Glutamatergic neuron (in vitro differentiated cells): Measurements from ENCODE around the gene TBKBP1. TPM values are rescaled to one million over a fixed set of nuclear protein-coding genes. Genes with fewer than 3 reads are reported as not detected.

Source experiments
- DNase-seq: peaks from one replicate; pipeline ENCODE4 v3.0.0; 2022
- H3K27ac Mint-ChIP-seq: one replicate; pipeline ENCODE4 v1.8.0; 2020; ENCODE audit warnings: mild to moderate bottlenecking, mixed read lengths, inconsistent platforms; ENCODE audit not compliant: unreplicated experiment
- H3K27me3 Mint-ChIP-seq: one replicate; pipeline ENCODE4 v1.8.0; 2020; ENCODE audit warnings: mild to moderate bottlenecking, moderate library complexity, mixed read lengths, inconsistent platforms; ENCODE audit not compliant: unreplicated experiment
- H3K36me3 Mint-ChIP-seq: one replicate; pipeline ENCODE4 v1.8.0; 2020; ENCODE audit warnings: mild to moderate bottlenecking, mixed read lengths, inconsistent platforms; ENCODE audit not compliant: unreplicated experiment
- H3K4me1 Mint-ChIP-seq: one replicate; pipeline ENCODE4 v1.8.0; 2020; ENCODE audit warnings: mild to moderate bottlenecking, low read depth, mixed read lengths, inconsistent platforms; ENCODE audit not compliant: unreplicated experiment
- H3K4me3 Mint-ChIP-seq: one replicate; pipeline ENCODE4 v1.8.0; 2020; ENCODE audit warnings: mild to moderate bottlenecking, mixed read lengths, inconsistent platforms; ENCODE audit not compliant: unreplicated experiment
- H3K9me3 Mint-ChIP-seq: one replicate; pipeline ENCODE4 v1.8.0; 2020; ENCODE audit warnings: mild to moderate bottlenecking, moderate library complexity, mixed read lengths, inconsistent platforms; ENCODE audit not compliant: unreplicated experiment
- total RNA-seq: library from RNA; stranded (reverse); fragmentation: NEBNext Ultra II Directional; extraction: Animal tissue kit (Norgen Biotek cat#: 25700); gene quantifications from one replicate; pipeline ENCODE4 v1.2.1, GENCODE V29; 2021; ENCODE audit not compliant: unreplicated experiment
- TF ChIP-seq, protein P1 (sequence below): fragments of 200-600 bp; sonication (generic); IDR thresholded peaks from one replicate; pipeline ENCODE4 v1.5.0; 2021; ENCODE audit not compliant: partially characterized antibody, unreplicated experiment

Gene TBKBP1
- total RNA-seq, 1 donor from 2014 or later: 30.7 TPM

- peaks cover 18% of the 10 kb centered on the region for H3K27me3 Mint-ChIP-seq
Observed at GRCh38 chr17:47711366-47712099, 17.6 kb downstream of the TBKBP1 start.

GRCh38 chr17:47712330-47713023, 18.5 kb downstream of the TBKBP1 start:
- Mint-ChIP-seq H3K4me3 (no peak overlapping the region), H3K4me1 (peaks cover 2% of the 10 kb centered on the region), H3K9me3 (peaks cover 9% of the 10 kb centered on the region), H3K36me3 (no peaks in the 10 kb centered on the region), H3K27me3 (peaks cover 10% of the 10 kb centered on the region), H3K27ac (no peak overlapping the region)
- no peak for DNase-seq
- TF ChIP-seq, protein P1, sequence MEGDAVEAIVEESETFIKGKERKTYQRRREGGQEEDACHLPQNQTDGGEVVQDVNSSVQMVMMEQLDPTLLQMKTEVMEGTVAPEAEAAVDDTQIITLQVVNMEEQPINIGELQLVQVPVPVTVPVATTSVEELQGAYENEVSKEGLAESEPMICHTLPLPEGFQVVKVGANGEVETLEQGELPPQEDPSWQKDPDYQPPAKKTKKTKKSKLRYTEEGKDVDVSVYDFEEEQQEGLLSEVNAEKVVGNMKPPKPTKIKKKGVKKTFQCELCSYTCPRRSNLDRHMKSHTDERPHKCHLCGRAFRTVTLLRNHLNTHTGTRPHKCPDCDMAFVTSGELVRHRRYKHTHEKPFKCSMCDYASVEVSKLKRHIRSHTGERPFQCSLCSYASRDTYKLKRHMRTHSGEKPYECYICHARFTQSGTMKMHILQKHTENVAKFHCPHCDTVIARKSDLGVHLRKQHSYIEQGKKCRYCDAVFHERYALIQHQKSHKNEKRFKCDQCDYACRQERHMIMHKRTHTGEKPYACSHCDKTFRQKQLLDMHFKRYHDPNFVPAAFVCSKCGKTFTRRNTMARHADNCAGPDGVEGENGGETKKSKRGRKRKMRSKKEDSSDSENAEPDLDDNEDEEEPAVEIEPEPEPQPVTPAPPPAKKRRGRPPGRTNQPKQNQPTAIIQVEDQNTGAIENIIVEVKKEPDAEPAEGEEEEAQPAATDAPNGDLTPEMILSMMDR: no peak

More at GRCh38 chr17:47711366-47712099, 17.6 kb downstream of the TBKBP1 start:
- TF ChIP-seq, protein P1: no peak
- DNase-seq: no peak
- Mint-ChIP-seq H3K9me3 (peaks cover 9% of the 10 kb centered on the region), H3K4me1 (peaks cover 8% of the 10 kb centered on the region), H3K27ac (no peak overlapping the region), H3K4me3 (no peak overlapping the region), H3K36me3 (no peaks in the 10 kb centered on the region)

- Mint-ChIP-seq H3K9me3 (peaks cover 9% of the 10 kb centered on the region), H3K27ac (no peak overlapping the region), H3K4me3 (no peak overlapping the region), H3K27me3 (peaks cover 16% of the 10 kb centered on the region), H3K36me3 (no peaks in the 10 kb centered on the region), H3K4me1 (peaks cover 13% of the 10 kb centered on the region)
- no peak for DNase-seq
- TF ChIP-seq, protein P1: no peak
Observed at GRCh38 chr17:47713980-47714700, 20.2 kb downstream of the TBKBP1 start.

GRCh38 chr17:47714773-47715396, 20.9 kb downstream of the TBKBP1 start:
- Mint-ChIP-seq H3K36me3 (no peaks in the 10 kb centered on the region), H3K4me3 (no peak overlapping the region), H3K27me3 (peaks cover 12% of the 10 kb centered on the region), H3K9me3 (peaks cover 9% of the 10 kb centered on the region), H3K27ac (no peak overlapping the region), H3K4me1 (peaks cover 13% of the 10 kb centered on the region)
- DNase-seq: no peak
- TF ChIP-seq, protein P1: no peak
